NCI-H2196 (cell line): ENCODE results near the gene ADAM23.

Experiments
- DNase-seq: peaks from one replicate; lab custom pipeline; 2025; ENCODE audit not compliant: unreplicated experiment; lab: John Stamatoyannopoulos, UW

Gene ADAM23

GRCh38 chr2:206635015-206635414, 191.7 kb downstream of the ADAM23 start:
- no peak for DNase-seq

GRCh38 chr2:206639636-206640035, 196.3 kb downstream of the ADAM23 start:
- DNase-seq, result no peak

GRCh38 chr2:206641226-206641625, 197.9 kb downstream of the ADAM23 start:
- no peak for DNase-seq

- DNase-seq, result no peak
Measured at GRCh38 chr2:206642075-206643025, 199.0 kb downstream of the ADAM23 start, which contains the start of gene FAM237A. FAM237A (plus strand) TSS chr2:206642487; CDS start chr2:206644237, 1,750 bp downstream.

GRCh38 chr2:206647985-206648384, 204.7 kb downstream of the ADAM23 start:
- DNase-seq, result no peak

GRCh38 chr2:206657087-206657486, 213.8 kb downstream of the ADAM23 start:
- no peak for DNase-seq

GRCh38 chr2:206665251-206665650, 221.9 kb downstream of the ADAM23 start:
- no peak for DNase-seq
